Neutrophil (primary cell): ENCODE data around the gene RALGDS.
"Not testable (repeated sequence)": the region's sequence is repeated elsewhere in the genome, so short reads cannot be mapped to it uniquely, and the experiment has no call there.

Experiments used
- H3K27ac ChIP-seq: fragments of 200-600 bp; sonication (generic); 2 replicates; pipeline ENCODE4 v1.5.1; 2016; ENCODE audit warnings: mild to moderate bottlenecking, moderate library complexity
- H3K27me3 ChIP-seq: fragments of 200-600 bp; sonication (generic); 2 replicates; pipeline ENCODE4 v1.6.0; 2016; ENCODE audit warnings: mild to moderate bottlenecking
- H3K36me3 ChIP-seq: fragments of 200-600 bp; sonication (generic); 2 replicates; pipeline ENCODE4 v1.5.1; 2017
- H3K4me1 ChIP-seq, 2 experiments: fragments of 200-600 bp in 1 of 2; sonication (generic) in 1 of 2; 1 replicate in 1 of 2; 2 replicates in 1 of 2; pipeline versions ENCODE4 v1.5.1 to v1.6.1; 2013 to 2016; ENCODE audit warnings: low read depth in 1 of 2, low read length in 1 of 2, mild to moderate bottlenecking in 1 of 2, moderate library complexity in 1 of 2; ENCODE audit not compliant: control insufficient read depth in 1 of 2, insufficient read depth in 1 of 2
- H3K4me3 ChIP-seq, 2 experiments: fragments of 200-600 bp in 1 of 2; sonication (generic) in 1 of 2; 1 replicate in 1 of 2; 2 replicates in 1 of 2; pipeline ENCODE4 v1.5.1; 2013 to 2016; ENCODE audit warnings: low read depth in 1 of 2, low read length in 1 of 2, mild to moderate bottlenecking in 1 of 2, moderate library complexity in 1 of 2
- H3K9me3 ChIP-seq: fragments of 200-600 bp; sonication (generic); 2 replicates; pipeline ENCODE4 v1.5.1; 2016
- CTCF ChIP-seq: fragments of 200-600 bp; sonication (generic); IDR thresholded peaks from 2 replicates; pipeline ENCODE4 v1.5.1; 2016; ENCODE audit warnings: antibody characterized with exemption

RALGDS gene

DNA sequence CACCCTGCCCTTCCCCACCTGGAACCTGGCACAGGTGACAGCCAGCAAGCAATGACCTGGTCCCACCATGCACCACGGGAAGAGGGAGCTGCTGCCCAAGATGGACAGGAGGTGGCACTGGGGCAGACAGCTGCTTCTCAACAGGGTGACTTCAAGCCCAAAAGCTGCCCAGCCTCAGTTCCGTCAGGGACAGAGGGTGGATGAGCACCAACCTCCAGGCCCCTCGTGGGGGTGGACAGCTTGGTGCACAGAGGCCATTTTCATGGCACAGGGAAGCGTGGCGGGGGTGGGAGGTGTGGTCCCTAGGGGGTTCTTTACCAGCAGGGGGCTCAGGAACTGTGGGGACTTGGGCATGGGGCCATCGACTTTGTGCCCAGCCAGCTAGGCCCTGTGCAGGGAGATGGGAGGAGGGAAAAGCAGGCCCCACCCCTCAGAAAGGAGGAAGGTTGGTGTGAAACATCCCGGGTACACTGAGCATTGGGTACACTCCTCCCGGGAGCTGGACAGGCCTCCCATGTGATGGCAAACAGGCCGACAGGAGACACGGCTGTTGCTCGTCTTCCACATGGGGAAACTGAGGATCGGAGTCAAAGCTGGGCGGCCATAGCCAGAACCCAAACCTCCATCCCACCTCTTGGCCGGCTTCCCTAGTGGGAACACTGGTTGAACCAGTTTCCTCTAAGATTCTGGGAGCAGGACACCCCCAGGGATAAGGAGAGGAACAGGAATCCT, 57.4 kb downstream of the RALGDS start:
- Histone ChIP-seq H3K4me3 (no peak overlapping the region), H3K36me3 (peaks cover under 1% of the 10 kb centered on the region), H3K27me3 (peaks cover 5% of the 10 kb centered on the region), H3K4me1 (no peaks in the 10 kb centered on the region), H3K9me3 (no peaks in the 10 kb centered on the region), H3K27ac (no peak overlapping the region)
- TF ChIP-seq CTCF: no peak

- Histone ChIP-seq H3K4me3 (no peak overlapping the region), H3K27ac (no peak overlapping the region), H3K9me3 (no peaks in the 10 kb centered on the region), H3K36me3 (peaks cover 5% of the 10 kb centered on the region), H3K27me3 (peaks cover 5% of the 10 kb centered on the region), H3K4me1 (no peaks in the 10 kb centered on the region)
- no peak for TF ChIP-seq CTCF
Observed at GRCh38 chr9:133063159-133063499, 57.9 kb downstream of the RALGDS start.

DNA sequence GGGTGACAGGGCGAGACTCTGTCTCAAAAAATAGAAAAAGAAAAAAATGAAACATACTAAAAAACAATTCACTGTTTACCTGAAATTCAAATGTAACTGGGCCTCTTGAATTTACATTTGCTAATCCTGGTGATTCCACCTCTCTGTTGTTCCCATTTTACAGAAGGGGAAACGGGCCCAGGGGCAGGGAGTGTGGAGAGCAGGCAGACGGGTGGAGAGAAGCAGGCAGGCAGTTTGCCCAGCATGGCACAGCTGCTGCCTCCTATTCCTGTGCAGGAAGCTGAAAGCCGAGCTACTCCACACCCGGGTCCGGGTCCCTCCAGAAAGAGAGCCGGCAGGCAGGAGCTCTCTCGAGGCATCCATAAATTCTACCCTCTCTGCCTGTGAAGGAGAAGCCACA, 58.5 kb downstream of the RALGDS start:
- not testable (repeated sequence) for H3K4me1 ChIP-seq, H3K4me3 ChIP-seq, H3K9me3 ChIP-seq, H3K27me3 ChIP-seq, H3K27ac ChIP-seq
- peaks cover 11% of the 10 kb centered on the region for H3K36me3 ChIP-seq

DNA sequence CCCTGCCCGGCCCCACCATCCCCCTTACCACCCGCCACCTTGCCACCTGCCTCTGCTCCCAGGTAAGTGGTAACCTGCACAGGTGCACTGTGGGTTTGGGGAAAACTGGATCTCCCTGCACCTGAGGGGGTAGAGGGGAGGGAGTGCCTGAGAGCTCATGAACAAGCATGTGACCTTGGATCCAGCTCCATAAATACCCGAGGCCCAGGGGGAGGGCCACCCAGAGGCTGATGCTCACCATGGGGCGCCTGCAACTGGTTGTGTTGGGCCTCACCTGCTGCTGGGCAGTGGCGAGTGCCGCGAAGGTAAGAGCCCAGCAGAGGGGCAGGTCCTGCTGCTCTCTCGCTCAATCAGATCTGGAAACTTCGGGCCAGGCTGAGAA, 59.3 kb downstream of the RALGDS start, which contains the start of gene CEL:
Gene CEL (plus strand): TSS at position 218 of the 382 bp plus-strand sequence. CDS start 22 bp downstream, at position 240.
- H3K36me3 ChIP-seq: peaks cover 19% of the 10 kb centered on the region
- H3K9me3 ChIP-seq, H3K27me3 ChIP-seq, H3K27ac ChIP-seq, H3K4me1 ChIP-seq, H3K4me3 ChIP-seq: not testable (repeated sequence)

- not testable (repeated sequence) for H3K4me1 ChIP-seq, H3K4me3 ChIP-seq, H3K27me3 ChIP-seq, H3K9me3 ChIP-seq, H3K27ac ChIP-seq
- peaks cover 24% of the 10 kb centered on the region for H3K36me3 ChIP-seq
Observed at GRCh38 chr9:133061019-133061763, 59.8 kb downstream of the RALGDS start.

GRCh38 chr9:133060417-133060841, 60.6 kb downstream of the RALGDS start:
- H3K36me3 ChIP-seq: peaks cover 32% of the 10 kb centered on the region
- H3K9me3 ChIP-seq: no peaks in the 10 kb centered on the region
- H3K4me3 ChIP-seq: no peak overlapping the region
- no peak overlapping the region for H3K27ac ChIP-seq
- H3K4me1 ChIP-seq: no peaks in the 10 kb centered on the region
- peaks cover 5% of the 10 kb centered on the region for H3K27me3 ChIP-seq
- TF ChIP-seq CTCF: no peak

GRCh38 chr9:133059623-133060022, 61.4 kb downstream of the RALGDS start:
- Histone ChIP-seq H3K36me3 (peaks cover 40% of the 10 kb centered on the region), H3K9me3 (no peaks in the 10 kb centered on the region), H3K4me3 (no peak overlapping the region), H3K27me3 (peaks cover 5% of the 10 kb centered on the region), H3K4me1 (no peaks in the 10 kb centered on the region), H3K27ac (no peak overlapping the region)
- no peak for TF ChIP-seq CTCF
